Measurements from ENCODE around the gene OR2M7. TPM values are rescaled to one million over a fixed set of nuclear protein-coding genes. Genes with fewer than 3 reads are reported as not detected.

The OR2M7 gene, protein sequence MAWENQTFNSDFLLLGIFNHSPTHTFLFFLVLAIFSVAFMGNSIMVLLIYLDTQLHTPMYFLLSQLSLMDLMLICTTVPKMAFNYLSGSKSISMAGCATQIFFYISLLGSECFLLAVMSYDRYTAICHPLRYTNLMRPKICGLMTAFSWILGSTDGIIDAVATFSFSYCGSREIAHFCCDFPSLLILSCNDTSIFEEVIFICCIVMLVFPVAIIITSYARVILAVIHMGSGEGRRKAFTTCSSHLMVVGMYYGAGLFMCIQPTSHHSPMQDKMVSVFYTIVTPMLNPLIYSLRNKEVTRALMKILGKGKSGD
- not detected for total RNA-seq (2021; fragmentation: NEBNext Ultra II Directional; extraction: Animal tissue kit (Norgen Biotek cat#: 25700))
- long read RNA-seq, result 0 reads

DNA sequence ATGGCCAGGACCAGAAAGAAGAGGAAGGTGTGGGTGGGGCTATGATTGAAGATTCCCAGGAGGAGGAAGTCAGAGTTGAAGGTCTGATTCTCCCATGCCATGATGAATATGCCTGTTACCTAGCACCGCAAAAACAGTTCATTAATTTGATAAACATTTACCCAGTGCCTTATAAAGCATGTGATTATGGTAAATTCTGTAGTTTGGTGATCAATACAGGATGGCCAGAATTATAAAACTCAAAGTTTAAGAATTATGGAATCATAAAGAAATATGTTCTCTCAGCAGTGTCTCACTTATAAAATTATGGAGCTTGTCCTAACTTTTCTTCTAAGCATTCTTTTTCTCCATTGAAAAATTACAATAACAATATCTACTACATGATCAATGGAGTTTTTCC lies at the start of gene OR2M7:
OR2M7 (minus strand) TSS at position 101 of the 400 bp plus-strand sequence; CDS start at position 101, 0 bp downstream.
- Mint-ChIP-seq H3K27me3 (ENCODE audit: insufficient read depth) (no peaks in the 10 kb centered on the region), H3K36me3 (ENCODE audit: low read depth) (no peaks in the 10 kb centered on the region), H3K4me1 (ENCODE audit: low read depth) (no peaks in the 10 kb centered on the region), H3K27ac (no peak within 1 kb of the TSS), H3K9me3 (peaks cover 55% of the 10 kb centered on the region), H3K4me3 (no peak within 1 kb of the TSS)
- no peak for DNase-seq
- TF ChIP-seq, protein P1, sequence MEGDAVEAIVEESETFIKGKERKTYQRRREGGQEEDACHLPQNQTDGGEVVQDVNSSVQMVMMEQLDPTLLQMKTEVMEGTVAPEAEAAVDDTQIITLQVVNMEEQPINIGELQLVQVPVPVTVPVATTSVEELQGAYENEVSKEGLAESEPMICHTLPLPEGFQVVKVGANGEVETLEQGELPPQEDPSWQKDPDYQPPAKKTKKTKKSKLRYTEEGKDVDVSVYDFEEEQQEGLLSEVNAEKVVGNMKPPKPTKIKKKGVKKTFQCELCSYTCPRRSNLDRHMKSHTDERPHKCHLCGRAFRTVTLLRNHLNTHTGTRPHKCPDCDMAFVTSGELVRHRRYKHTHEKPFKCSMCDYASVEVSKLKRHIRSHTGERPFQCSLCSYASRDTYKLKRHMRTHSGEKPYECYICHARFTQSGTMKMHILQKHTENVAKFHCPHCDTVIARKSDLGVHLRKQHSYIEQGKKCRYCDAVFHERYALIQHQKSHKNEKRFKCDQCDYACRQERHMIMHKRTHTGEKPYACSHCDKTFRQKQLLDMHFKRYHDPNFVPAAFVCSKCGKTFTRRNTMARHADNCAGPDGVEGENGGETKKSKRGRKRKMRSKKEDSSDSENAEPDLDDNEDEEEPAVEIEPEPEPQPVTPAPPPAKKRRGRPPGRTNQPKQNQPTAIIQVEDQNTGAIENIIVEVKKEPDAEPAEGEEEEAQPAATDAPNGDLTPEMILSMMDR (IDR thresholded peaks at IDR 0.05), result no peak

DNA sequence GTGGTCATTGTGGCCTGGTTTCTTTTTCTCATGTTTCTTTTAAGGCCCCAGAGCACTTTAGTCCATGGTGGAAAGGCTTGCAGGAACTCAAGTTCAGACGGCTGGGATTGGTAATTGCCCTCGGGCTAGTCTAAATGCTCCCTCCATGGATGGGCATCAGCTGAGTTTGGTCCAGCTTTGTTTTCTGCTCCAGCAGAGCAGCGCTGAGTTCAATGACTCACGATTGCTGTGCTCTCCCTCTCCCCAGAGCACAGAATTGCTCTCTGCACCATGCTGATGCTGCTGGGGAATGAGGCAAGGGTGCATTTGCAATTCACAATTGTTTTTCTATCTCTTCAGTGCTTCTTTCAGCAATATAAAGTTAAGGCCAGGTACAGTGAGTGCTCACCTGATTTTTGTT lies 49.4 kb upstream of the OR2M7 start:
- Mint-ChIP-seq H3K36me3 (ENCODE audit: low read depth) (no peaks in the 10 kb centered on the region), H3K27me3 (ENCODE audit: insufficient read depth) (no peaks in the 10 kb centered on the region), H3K4me1 (ENCODE audit: low read depth) (no peaks in the 10 kb centered on the region), H3K4me3 (no peak overlapping the region), H3K9me3 (peaks cover 68% of the 10 kb centered on the region), H3K27ac (no peak overlapping the region)
- no peak for DNase-seq
- TF ChIP-seq, protein P1 (IDR thresholded peaks at IDR 0.05), result no peak

DNA sequence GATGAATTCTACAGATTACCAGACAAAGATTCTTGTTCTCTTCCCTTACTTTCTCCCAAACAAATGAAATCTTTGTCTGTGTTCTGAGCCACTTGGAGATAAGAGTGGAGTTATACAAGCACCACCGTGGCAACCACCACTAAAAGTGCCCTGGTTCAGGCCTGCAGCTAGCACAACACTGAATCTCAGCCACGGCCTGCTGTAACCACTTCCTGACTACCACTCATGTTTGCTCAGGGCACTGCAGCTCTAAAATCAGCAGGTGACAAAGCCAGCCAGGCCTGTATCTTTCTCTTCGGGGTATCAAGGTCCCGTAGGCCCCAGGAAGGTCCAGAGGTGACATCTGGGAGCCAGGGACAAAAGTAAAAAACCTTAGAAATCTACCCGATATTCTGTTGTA lies 48.0 kb upstream of the OR2M7 start:
- no peak overlapping the region for H3K4me3 Mint-ChIP-seq
- TF ChIP-seq, protein P1 (IDR thresholded peaks at IDR 0.05), result no peak
- no peaks in the 10 kb centered on the region for H3K27me3 Mint-ChIP-seq (ENCODE audit: insufficient read depth)
- peaks cover 68% of the 10 kb centered on the region for H3K9me3 Mint-ChIP-seq
- no peaks in the 10 kb centered on the region for H3K4me1 Mint-ChIP-seq (ENCODE audit: low read depth)
- H3K27ac Mint-ChIP-seq, result no peak overlapping the region
- no peaks in the 10 kb centered on the region for H3K36me3 Mint-ChIP-seq (ENCODE audit: low read depth)
- DNase-seq, result no peak

DNA sequence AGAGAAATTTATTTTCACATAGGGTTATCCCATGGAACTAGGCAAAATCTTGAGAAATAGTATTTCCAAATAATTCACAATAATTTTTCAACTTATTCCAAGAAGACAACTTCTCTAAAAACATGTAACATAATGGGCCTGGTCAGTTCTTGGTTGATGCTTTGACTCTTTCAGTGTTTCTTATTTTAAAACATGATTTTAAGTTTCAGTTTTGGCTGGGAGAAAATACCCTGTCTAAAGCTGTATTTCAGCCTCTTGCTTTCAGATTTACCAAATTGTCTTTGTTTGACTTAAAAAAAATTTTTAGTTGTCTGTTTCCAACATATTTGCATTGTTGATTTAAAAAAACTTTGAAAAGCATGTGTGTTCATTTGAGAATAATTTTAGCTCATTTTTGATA lies 42.2 kb upstream of the OR2M7 start:
- TF ChIP-seq, protein P1 (IDR thresholded peaks at IDR 0.05), result no peak
- H3K4me1 Mint-ChIP-seq (ENCODE audit: low read depth), result no peaks in the 10 kb centered on the region
- DNase-seq, result no peak
- H3K4me3 Mint-ChIP-seq, result no peak overlapping the region
- H3K27ac Mint-ChIP-seq, result no peak overlapping the region
- H3K27me3 Mint-ChIP-seq (ENCODE audit: insufficient read depth), result no peaks in the 10 kb centered on the region
- H3K9me3 Mint-ChIP-seq, result peaks cover 62% of the 10 kb centered on the region
- peaks cover 11% of the 10 kb centered on the region for H3K36me3 Mint-ChIP-seq (ENCODE audit: low read depth)

DNA sequence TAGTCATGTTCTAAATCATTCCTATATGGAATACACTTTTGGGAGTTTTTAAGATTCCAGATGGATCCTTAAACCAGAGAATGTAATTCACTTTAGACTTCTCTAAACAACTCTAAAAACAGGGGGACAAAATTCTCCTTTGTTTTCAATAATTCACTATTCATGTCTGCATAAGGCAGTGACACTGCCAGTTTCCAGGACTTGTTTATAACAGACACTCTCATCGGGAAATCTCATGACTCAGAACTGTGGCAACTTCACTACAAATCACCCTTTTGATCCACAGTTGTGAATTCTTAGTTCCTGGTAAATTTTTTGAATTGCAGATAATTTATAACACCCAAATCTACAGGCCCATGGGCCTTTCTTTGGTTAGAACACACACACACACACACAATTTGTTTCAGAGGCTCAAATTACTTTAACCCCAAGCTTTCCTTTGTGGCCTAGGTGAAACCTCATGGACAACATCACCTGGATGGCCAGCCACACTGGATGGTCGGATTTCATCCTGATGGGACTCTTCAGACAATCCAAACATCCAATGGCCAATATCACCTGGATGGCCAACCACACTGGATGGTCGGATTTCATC lies 36.9 kb upstream of the OR2M7 start, which contains the start of gene OR2T4:
OR2T4 (plus strand) TSS at position 545 of the 595 bp plus-strand sequence; CDS start at position 545, 0 bp downstream.
- H3K4me3 Mint-ChIP-seq, result no peak within 1 kb of the TSS
- H3K27me3 Mint-ChIP-seq (ENCODE audit: insufficient read depth), result no peaks in the 10 kb centered on the region; the same call in 1 of the 2 replicates
- H3K4me1 Mint-ChIP-seq (ENCODE audit: low read depth), result no peaks in the 10 kb centered on the region
- DNase-seq, result no peak
- H3K9me3 Mint-ChIP-seq, result peaks cover 39% of the 10 kb centered on the region
- H3K27ac Mint-ChIP-seq, result no peak within 1 kb of the TSS
- TF ChIP-seq, protein P1 (IDR thresholded peaks at IDR 0.05), result no peak
- H3K36me3 Mint-ChIP-seq (ENCODE audit: low read depth), result peaks cover 11% of the 10 kb centered on the region
